HCT116 (cell line): ENCODE results near the gene RIPOR3.

Experiments used
- CEBPB ChIP-seq: IDR thresholded peaks from 2 replicates; pipeline ENCODE4 v1.6.1; 2012; ENCODE audit warnings: low read depth
- EZH2 ChIP-seq: fragments of 200-600 bp; sonication (generic); IDR thresholded peaks from 2 replicates; pipeline ENCODE4 v1.6.1; 2017; ENCODE audit warnings: antibody characterized with exemption, mixed run types
- POLR2AphosphoS5 ChIP-seq: IDR thresholded peaks from 2 replicates; pipeline ENCODE4 v1.6.1; 2011; ENCODE audit warnings: mild to moderate bottlenecking, low read depth, low read length, moderate library complexity
- SP1 ChIP-seq: IDR thresholded peaks from 2 replicates; pipeline ENCODE4 v1.6.1; 2012; ENCODE audit warnings: low read depth
- TF ChIP-seq, protein P1 (sequence below), 3 experiments: fragments of 200-600 bp in 1 of 3; sonication (generic) in 1 of 3; IDR thresholded peaks in 2 of 3; conservative IDR thresholded peaks in 1 of 3; 2 replicates each; pipeline ENCODE4 v1.5.1; 2012 to 2017; ENCODE audit warnings: low read depth in 2 of 3, low read length in 2 of 3, antibody characterized with exemption in 1 of 3, borderline replicate concordance in 1 of 3, control low read depth in 1 of 3, mild to moderate bottlenecking in 1 of 3, mixed read lengths in 1 of 3, mixed run types in 1 of 3, moderate library complexity in 1 of 3; ENCODE audit not compliant: insufficient read depth in 1 of 3
- TF ChIP-seq, protein P2 (sequence below): IDR thresholded peaks from 2 replicates; pipeline ENCODE4 v1.6.1; 2012; ENCODE audit warnings: low read depth
- TF ChIP-seq, protein P3 (sequence below): IDR thresholded peaks from 2 replicates; pipeline ENCODE4 v1.6.1; 2012

DNA sequence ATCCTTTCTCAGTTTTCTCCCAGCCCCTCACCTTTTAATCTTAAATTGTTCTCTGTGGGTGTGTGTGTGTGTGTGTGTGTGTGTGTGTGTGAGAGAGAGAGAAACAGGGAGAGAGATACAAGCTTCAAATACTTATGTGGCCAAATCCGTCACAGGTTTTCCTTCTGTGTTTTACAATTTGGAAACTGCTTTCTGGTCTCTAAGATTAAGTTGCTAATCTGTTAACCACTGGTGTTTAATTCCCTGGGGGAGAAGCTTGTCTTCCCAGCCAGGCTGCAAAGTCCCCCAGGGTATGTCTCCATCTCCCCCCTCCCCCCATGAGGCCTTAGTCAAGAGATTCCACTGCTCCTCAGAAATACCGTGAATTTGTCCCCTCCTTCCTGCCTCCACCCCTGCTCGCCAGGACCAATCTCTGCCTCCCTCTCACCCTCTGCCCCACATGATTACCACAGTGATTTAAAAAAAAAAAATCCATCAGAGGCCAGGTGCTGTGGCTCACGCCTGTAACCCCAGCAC, 49.0 kb downstream of the RIPOR3 start:
- TF ChIP-seq SP1 (no peak), CEBPB (no peak), POLR2AphosphoS5 (no peak), EZH2 (no peak)
- TF ChIP-seq, protein P1, sequence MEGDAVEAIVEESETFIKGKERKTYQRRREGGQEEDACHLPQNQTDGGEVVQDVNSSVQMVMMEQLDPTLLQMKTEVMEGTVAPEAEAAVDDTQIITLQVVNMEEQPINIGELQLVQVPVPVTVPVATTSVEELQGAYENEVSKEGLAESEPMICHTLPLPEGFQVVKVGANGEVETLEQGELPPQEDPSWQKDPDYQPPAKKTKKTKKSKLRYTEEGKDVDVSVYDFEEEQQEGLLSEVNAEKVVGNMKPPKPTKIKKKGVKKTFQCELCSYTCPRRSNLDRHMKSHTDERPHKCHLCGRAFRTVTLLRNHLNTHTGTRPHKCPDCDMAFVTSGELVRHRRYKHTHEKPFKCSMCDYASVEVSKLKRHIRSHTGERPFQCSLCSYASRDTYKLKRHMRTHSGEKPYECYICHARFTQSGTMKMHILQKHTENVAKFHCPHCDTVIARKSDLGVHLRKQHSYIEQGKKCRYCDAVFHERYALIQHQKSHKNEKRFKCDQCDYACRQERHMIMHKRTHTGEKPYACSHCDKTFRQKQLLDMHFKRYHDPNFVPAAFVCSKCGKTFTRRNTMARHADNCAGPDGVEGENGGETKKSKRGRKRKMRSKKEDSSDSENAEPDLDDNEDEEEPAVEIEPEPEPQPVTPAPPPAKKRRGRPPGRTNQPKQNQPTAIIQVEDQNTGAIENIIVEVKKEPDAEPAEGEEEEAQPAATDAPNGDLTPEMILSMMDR (IDR thresholded peaks at IDR 0.05 in 2 of 3, conservative IDR thresholded peaks at IDR 0.05 in 1 of 3; ENCODE audit: borderline replicate concordance in 1 of 3, insufficient read depth in 1 of 3, low read depth in 2 of 3, low read length in 2 of 3): no peak
- TF ChIP-seq, protein P2, sequence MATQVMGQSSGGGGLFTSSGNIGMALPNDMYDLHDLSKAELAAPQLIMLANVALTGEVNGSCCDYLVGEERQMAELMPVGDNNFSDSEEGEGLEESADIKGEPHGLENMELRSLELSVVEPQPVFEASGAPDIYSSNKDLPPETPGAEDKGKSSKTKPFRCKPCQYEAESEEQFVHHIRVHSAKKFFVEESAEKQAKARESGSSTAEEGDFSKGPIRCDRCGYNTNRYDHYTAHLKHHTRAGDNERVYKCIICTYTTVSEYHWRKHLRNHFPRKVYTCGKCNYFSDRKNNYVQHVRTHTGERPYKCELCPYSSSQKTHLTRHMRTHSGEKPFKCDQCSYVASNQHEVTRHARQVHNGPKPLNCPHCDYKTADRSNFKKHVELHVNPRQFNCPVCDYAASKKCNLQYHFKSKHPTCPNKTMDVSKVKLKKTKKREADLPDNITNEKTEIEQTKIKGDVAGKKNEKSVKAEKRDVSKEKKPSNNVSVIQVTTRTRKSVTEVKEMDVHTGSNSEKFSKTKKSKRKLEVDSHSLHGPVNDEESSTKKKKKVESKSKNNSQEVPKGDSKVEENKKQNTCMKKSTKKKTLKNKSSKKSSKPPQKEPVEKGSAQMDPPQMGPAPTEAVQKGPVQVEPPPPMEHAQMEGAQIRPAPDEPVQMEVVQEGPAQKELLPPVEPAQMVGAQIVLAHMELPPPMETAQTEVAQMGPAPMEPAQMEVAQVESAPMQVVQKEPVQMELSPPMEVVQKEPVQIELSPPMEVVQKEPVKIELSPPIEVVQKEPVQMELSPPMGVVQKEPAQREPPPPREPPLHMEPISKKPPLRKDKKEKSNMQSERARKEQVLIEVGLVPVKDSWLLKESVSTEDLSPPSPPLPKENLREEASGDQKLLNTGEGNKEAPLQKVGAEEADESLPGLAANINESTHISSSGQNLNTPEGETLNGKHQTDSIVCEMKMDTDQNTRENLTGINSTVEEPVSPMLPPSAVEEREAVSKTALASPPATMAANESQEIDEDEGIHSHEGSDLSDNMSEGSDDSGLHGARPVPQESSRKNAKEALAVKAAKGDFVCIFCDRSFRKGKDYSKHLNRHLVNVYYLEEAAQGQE: no peak
- TF ChIP-seq, protein P3, sequence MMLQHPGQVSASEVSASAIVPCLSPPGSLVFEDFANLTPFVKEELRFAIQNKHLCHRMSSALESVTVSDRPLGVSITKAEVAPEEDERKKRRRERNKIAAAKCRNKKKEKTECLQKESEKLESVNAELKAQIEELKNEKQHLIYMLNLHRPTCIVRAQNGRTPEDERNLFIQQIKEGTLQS: no peak
